AG04449 (cell line): ENCODE measurements around the gene ARID1A.
"Not testable (repeated sequence)": the region's sequence is repeated elsewhere in the genome, so short reads cannot be mapped to it uniquely, and the experiment has no call there.

Experiments
- CTCF ChIA-PET: fragments of 350-600 bp; formaldehyde crosslinking; extraction: SDS; loops from one replicate; lab custom pipeline; 2021; ENCODE audit warnings: antibody characterized with exemption; lab: Yijun Ruan, JAX
- POLR2A ChIA-PET: fragments of 400-600, 350-600 bp; formaldehyde crosslinking; extraction: SDS; loops from one replicate; lab custom pipeline; 2020; ENCODE audit warnings: antibody characterized with exemption, inconsistent platforms; lab: Yijun Ruan, JAX
- DNase-seq: peaks from one replicate; pipeline ENCODE4 v3.0.0-alpha.2; 2010; ENCODE audit warnings: low read depth, low spot score
- H3K4me3 ChIP-seq: 2 replicates; pipeline ENCODE4 v1.5.1; 2011; ENCODE audit warnings: low read depth, mild to moderate bottlenecking, control low read depth, low read length
- TF ChIP-seq, protein P1 (sequence below): IDR thresholded peaks from one replicate; pipeline ENCODE4 v1.5.1; 2011; ENCODE audit warnings: mild to moderate bottlenecking, moderate library complexity, low read length, control low read depth, inconsistent platforms; ENCODE audit not compliant: insufficient read depth; ENCODE audit errors: missing control alignments

ARID1A gene

DNA sequence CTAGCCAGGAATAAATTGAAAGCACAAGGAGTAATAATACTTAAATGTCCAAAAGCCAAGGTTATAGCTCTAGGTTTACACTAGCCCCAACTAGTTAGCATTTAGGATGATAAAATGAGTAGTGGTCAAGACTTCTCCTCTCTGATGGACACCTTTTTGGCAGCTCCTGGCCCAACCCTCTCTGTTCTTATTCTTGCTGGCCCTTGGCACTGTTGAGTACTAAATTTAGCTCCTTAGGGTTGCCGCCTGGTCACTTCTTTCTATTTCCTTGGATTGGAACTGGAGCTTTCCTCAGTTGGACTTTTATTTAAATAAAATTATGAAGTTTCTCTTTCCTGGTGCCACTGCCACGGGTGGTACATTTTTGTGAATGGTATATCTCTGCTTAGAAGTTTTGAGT, 28.3 kb downstream of the ARID1A start:
- POLR2A ChIA-PET, result interaction anchor here (0.5 to 1.2 kb wide), 4 partner anchors 21 to 163 kb away, joined by 3 to 4 read pairs (median 3); no protein-coding TSS in a partner anchor
- no peak overlapping the region for H3K4me3 ChIP-seq

DNA sequence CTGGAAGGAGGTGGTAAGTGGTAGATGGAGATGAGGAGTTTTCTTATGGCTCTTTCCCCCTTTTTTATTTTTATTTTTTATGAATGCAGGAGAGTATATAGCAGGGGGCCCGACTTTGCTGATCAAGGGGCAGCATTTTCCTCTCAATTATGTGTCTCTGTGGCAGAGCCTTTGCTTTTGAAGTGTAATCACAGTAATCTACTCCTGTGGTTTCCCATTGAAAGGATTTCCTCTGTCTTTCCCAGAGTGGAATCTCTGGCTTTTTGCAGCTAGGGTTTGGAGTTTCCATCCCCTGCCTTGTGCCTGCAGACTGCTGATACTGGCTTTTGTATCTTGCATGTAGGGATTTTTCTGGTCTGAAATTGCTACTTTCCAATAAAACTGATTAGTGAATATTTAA, 29.1 kb downstream of the ARID1A start:
- no peak for DNase-seq
- H3K4me3 ChIP-seq, result no peak overlapping the region
- ChIA-PET CTCF (interaction anchor here (2.5 to 2.6 kb wide), 2 partner anchors 64 to 123 kb away, joined by 8 to 17 read pairs; partner anchors contain the start of gene PIGV), POLR2A (no interaction called here)
- TF ChIP-seq, protein P1, sequence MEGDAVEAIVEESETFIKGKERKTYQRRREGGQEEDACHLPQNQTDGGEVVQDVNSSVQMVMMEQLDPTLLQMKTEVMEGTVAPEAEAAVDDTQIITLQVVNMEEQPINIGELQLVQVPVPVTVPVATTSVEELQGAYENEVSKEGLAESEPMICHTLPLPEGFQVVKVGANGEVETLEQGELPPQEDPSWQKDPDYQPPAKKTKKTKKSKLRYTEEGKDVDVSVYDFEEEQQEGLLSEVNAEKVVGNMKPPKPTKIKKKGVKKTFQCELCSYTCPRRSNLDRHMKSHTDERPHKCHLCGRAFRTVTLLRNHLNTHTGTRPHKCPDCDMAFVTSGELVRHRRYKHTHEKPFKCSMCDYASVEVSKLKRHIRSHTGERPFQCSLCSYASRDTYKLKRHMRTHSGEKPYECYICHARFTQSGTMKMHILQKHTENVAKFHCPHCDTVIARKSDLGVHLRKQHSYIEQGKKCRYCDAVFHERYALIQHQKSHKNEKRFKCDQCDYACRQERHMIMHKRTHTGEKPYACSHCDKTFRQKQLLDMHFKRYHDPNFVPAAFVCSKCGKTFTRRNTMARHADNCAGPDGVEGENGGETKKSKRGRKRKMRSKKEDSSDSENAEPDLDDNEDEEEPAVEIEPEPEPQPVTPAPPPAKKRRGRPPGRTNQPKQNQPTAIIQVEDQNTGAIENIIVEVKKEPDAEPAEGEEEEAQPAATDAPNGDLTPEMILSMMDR, result no peak

More for the DNA sequence above, 28.3 kb downstream of the ARID1A start:
- no peak for DNase-seq
- CTCF ChIA-PET, result interaction anchor here (1.2 to 2.6 kb wide), 5 partner anchors 9 to 122 kb away, joined by 3 to 17 read pairs (median 8); partner anchors contain the start of genes ARID1A and PIGV
- TF ChIP-seq, protein P1, result no peak

DNA sequence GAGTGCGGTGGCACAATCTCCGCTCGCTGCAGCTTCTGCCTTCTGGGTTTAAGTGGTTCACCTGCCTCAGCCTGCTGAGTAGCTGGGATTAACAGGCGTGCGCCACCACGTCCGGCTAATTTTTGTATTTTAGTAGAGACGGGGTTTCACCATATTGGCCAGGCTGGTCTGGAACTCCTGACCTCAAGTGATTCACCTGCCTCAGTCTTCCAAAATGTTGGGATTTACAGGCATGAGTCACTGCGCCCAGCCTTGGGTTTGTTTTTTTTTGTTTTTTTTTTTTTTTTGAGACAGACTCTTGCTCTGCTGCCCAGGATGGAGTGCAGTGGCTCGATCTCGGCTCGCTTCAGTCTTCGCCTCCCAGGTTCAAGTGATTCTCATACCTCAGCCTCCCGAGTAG, 30.1 kb downstream of the ARID1A start:
- POLR2A ChIA-PET, DNase-seq, H3K4me3 ChIP-seq: not testable (repeated sequence)
- CTCF ChIA-PET, result interaction anchor here (0.8 to 1.0 kb wide), 2 partner anchors 8 to 27 kb away, joined by 3 read pairs; no protein-coding TSS in a partner anchor

DNA sequence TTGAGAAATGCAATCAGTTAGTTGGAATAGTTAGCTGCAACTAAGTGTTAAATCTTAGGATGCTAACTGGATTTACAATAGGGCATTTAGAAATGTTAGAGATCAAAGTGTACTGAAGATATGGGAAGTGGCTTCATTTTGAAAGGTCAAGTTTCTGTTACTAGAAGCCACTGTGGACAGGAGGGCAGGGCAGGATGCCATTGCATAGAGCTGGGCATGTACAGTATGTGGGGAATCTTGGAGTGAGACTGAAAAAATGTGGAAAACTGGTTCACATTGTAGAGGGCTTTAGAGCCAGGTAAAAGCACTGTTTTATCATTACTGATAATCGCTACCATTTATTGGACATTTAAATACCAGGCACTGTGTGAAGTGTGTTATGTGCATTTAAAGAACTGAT, 31.0 kb downstream of the ARID1A start:
- TF ChIP-seq, protein P1, result no peak
- CTCF ChIA-PET, result interaction anchor here (1.0 kb wide), 1 partner anchor 9 kb away, joined by 3 read pairs; no protein-coding TSS in a partner anchor
- DNase-seq, result no peak
- POLR2A ChIA-PET, result no interaction called here
- no peak overlapping the region for H3K4me3 ChIP-seq

DNA sequence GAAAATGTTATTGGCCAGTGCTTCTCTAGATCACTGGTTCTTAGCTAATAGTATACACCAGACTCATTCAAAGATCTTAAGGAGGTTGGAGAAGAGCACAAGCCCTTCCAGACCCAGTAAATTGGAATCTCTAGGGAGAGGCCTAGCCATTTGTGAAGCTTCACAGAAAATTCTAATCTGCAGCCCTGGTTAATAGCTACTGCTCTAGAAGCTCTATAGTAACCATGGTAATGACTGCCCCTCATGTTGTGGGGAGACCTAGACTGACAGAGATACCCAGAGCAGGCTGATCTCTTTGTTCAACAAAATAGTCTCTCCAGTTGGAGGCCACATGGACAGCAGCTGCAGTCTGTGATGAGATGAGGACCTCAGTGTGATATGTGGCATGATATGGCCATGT, 31.7 kb downstream of the ARID1A start:
- ChIA-PET POLR2A (no interaction called here), CTCF (interaction anchor here (1.0 to 2.6 kb wide), 3 partner anchors 17 to 125 kb away, joined by 5 to 13 read pairs (median 5); no protein-coding TSS in a partner anchor)
- no peak for DNase-seq
- H3K4me3 ChIP-seq, result no peak overlapping the region
- TF ChIP-seq, protein P1, result no peak

DNA sequence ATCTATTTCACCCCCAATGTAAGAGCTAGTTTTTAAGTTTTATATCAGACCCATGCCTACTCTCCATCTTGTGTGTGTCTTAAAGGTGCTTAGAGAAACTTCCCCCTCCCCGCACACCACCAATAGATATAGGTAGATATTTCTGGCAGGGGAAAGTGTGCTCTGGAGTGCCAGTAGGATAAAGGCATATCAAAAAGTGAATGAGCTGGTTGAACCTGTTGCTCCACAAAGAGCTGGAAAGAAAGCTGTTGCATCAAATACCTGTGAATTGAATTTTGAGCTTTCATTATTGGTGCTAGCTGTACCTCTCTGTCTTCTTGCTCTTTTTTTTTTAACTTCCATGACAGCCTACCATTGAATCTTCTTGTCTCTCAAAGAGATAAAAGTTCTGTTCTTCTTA, 32.8 kb downstream of the ARID1A start:
- TF ChIP-seq, protein P1, result no peak
- no peak for DNase-seq
- POLR2A ChIA-PET, result no interaction called here
- no peak overlapping the region for H3K4me3 ChIP-seq
- CTCF ChIA-PET, result interaction anchor here (0.7 to 2.6 kb wide), 4 partner anchors 16 to 126 kb away, joined by 3 to 13 read pairs (median 4); no protein-coding TSS in a partner anchor
